Endodermal cell (in vitro differentiated cells): ENCODE data around the gene CYP4F12. TPM values are rescaled to one million over a fixed set of nuclear protein-coding genes. Genes with fewer than 3 reads are reported as not detected.

Source experiments
- DNase-seq: peaks from one replicate; pipeline ENCODE4 v3.0.0-alpha.2; 2017
- H3K27ac ChIP-seq: 2 replicates; pipeline ENCODE4 v1.5.1; 2013; ENCODE audit warnings: mild to moderate bottlenecking, low read depth, low read length, moderate library complexity
- H3K27me3 ChIP-seq: 2 replicates; pipeline ENCODE4 v1.6.1; 2013; ENCODE audit warnings: mild to moderate bottlenecking, low read length, moderate library complexity; ENCODE audit not compliant: insufficient read depth, control insufficient read depth, poor library complexity, severe bottlenecking
- H3K36me3 ChIP-seq: 2 replicates; pipeline ENCODE4 v1.7.0; 2013; ENCODE audit warnings: mild to moderate bottlenecking, low read length, moderate library complexity; ENCODE audit not compliant: control insufficient read depth, insufficient read depth
- H3K4me1 ChIP-seq: one replicate; pipeline ENCODE4 v1.7.0; 2013; ENCODE audit warnings: low read length; ENCODE audit not compliant: control insufficient read depth, insufficient read depth
- H3K4me3 ChIP-seq: 2 replicates; pipeline ENCODE4 v1.5.1; 2013; ENCODE audit warnings: mild to moderate bottlenecking, low read length, moderate library complexity
- H3K9ac ChIP-seq: 2 replicates; pipeline ENCODE4 v1.6.1; 2013; ENCODE audit warnings: mild to moderate bottlenecking, low read length, moderate library complexity; ENCODE audit not compliant: poor library complexity, severe bottlenecking; ENCODE audit errors: extremely low read depth
- H3K9me3 ChIP-seq: 2 replicates; pipeline ENCODE4 v1.6.1; 2013; ENCODE audit warnings: mild to moderate bottlenecking, low read length, moderate library complexity; ENCODE audit not compliant: control insufficient read depth
- H3K27ac Mint-ChIP-seq: 2 replicates; pipeline ENCODE4 v1.8.0; 2020; ENCODE audit warnings: mixed read lengths
- H3K27me3 Mint-ChIP-seq: 2 replicates; pipeline ENCODE4 v1.8.0; 2021; ENCODE audit warnings: mild to moderate bottlenecking, mixed read lengths; ENCODE audit not compliant: insufficient read depth
- H3K36me3 Mint-ChIP-seq: 2 replicates; pipeline ENCODE4 v1.8.0; 2020; ENCODE audit warnings: low read depth, mixed read lengths
- H3K4me1 Mint-ChIP-seq: 2 replicates; pipeline ENCODE4 v1.8.0; 2020; ENCODE audit warnings: mixed read lengths
- H3K4me3 Mint-ChIP-seq: 2 replicates; pipeline ENCODE4 v1.8.0; 2020; ENCODE audit warnings: mild to moderate bottlenecking, moderate library complexity, mixed read lengths
- H3K9me3 Mint-ChIP-seq: 2 replicates; pipeline ENCODE4 v1.8.0; 2020; ENCODE audit warnings: mild to moderate bottlenecking, mixed read lengths
- WGBS, 2 experiments: methylation state at CpG; one replicate each; pipeline versions ENCODE4 v1.1.5 to v1.1.7; 2013; ENCODE audit warnings: missing lambda C conversion rate in 2 of 2, mixed read lengths in 1 of 2; ENCODE audit not compliant: insufficient coverage in 1 of 2, insufficient read length in 1 of 2; 5-methylcytosine and 5-hydroxymethylcytosine counted together
- total RNA-seq, 2 donors: library from RNA; stranded (reverse); fragmentation: NEBNext Ultra II Directional in 1 of 2; extraction: Animal tissue kit (Norgen Biotek cat#: 25700) in 1 of 2; gene quantifications; 2 replicates in 1 of 2; 3 replicates in 1 of 2; pipeline ENCODE4 v1.2.1, GENCODE V29; 2021
- TF ChIP-seq, protein P1 (sequence below): fragments of 200-600 bp; sonication (generic); conservative IDR thresholded peaks from 2 replicates; pipeline ENCODE4 v1.5.0; 2021; ENCODE audit warnings: antibody characterized with exemption, mild to moderate bottlenecking

CYP4F12 gene
- total RNA-seq, 2 donors from 2014 or later = not detected

DNA sequence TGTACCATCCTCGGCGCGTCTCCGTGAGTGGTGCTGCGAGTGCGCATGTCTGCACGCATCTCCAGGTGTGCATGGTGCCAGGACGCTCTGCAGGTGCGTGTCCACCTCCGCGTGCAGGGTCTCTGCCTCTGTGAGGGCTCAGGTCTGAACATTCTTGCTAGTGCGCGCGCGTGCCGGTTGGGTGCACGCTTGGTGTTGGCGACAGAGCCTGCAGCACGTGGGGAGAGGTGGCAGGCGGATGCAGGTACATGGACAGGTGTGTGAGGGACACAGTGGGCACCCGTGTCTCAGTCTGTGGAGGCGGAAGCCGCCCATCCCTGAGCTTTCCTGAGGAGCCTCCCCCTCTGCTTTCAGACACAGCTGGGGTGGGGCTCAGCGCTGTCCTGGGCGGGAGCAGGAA lies 50.1 kb downstream of the CYP4F12 start:
- TF ChIP-seq, protein P1, sequence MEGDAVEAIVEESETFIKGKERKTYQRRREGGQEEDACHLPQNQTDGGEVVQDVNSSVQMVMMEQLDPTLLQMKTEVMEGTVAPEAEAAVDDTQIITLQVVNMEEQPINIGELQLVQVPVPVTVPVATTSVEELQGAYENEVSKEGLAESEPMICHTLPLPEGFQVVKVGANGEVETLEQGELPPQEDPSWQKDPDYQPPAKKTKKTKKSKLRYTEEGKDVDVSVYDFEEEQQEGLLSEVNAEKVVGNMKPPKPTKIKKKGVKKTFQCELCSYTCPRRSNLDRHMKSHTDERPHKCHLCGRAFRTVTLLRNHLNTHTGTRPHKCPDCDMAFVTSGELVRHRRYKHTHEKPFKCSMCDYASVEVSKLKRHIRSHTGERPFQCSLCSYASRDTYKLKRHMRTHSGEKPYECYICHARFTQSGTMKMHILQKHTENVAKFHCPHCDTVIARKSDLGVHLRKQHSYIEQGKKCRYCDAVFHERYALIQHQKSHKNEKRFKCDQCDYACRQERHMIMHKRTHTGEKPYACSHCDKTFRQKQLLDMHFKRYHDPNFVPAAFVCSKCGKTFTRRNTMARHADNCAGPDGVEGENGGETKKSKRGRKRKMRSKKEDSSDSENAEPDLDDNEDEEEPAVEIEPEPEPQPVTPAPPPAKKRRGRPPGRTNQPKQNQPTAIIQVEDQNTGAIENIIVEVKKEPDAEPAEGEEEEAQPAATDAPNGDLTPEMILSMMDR = no peak
- peaks cover 59% of the 10 kb centered on the region for H3K9me3 ChIP-seq
- H3K27me3 ChIP-seq = no peaks in the 10 kb centered on the region
- no peak overlapping the region for H3K4me3 ChIP-seq
- H3K4me1 Mint-ChIP-seq = no peaks in the 10 kb centered on the region
- no peaks in the 10 kb centered on the region for H3K4me1 ChIP-seq
- 80 to 87% methylated on average over 12 to 25 of the region's 25 CpGs for WGBS, 2 experiments
- H3K9me3 Mint-ChIP-seq = peaks cover 90% of the 10 kb centered on the region
- no peaks in the 10 kb centered on the region for H3K27me3 Mint-ChIP-seq
- H3K27ac ChIP-seq = no peak overlapping the region
- no peaks in the 10 kb centered on the region for H3K36me3 Mint-ChIP-seq
- H3K9ac ChIP-seq = no peak overlapping the region
- no peak overlapping the region for H3K4me3 Mint-ChIP-seq
- no peaks in the 10 kb centered on the region for H3K36me3 ChIP-seq
- H3K27ac Mint-ChIP-seq = no peak overlapping the region
- no peak for DNase-seq

DNA sequence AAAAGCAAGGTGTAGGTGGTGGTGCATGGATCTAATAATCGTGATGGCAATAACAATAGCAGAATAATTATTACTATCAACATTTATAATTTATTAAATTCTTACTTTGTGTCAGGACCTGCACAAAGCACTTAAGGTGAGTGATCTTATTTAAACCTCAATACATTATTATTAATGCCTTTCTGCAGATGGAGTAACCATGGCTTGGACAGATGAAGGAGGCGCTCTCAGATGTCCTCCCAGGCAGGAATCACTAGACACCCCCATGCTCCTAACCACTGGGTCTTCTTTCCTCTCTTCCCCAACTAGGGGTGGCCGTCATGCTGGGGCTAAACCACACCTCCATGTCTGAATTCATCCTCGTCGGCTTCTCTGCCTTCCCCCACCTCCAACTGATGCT lies 54.8 kb downstream of the CYP4F12 start, which contains the start of gene OR10H2:
Gene OR10H2 (plus strand): TSS at position 301 of the 400 bp plus-strand sequence. CDS start 20 bp downstream, at position 321.
- Mint-ChIP-seq H3K9me3 (peaks cover 88% of the 10 kb centered on the region), H3K27me3 (no peaks in the 10 kb centered on the region), H3K4me1 (no peaks in the 10 kb centered on the region), H3K36me3 (no peaks in the 10 kb centered on the region), H3K4me3 (no peak within 1 kb of the TSS), H3K27ac (no peak within 1 kb of the TSS)
- Histone ChIP-seq H3K9me3 (peaks cover 59% of the 10 kb centered on the region), H3K4me3 (no peak within 1 kb of the TSS), H3K4me1 (no peaks in the 10 kb centered on the region), H3K27ac (no peak within 1 kb of the TSS), H3K9ac (no peak within 1 kb of the TSS), H3K36me3 (no peaks in the 10 kb centered on the region), H3K27me3 (no peaks in the 10 kb centered on the region)
- DNase-seq = no peak
- TF ChIP-seq, protein P1 = no peak
- 58 to 71% methylated on average over 2 to 4 of the region's 5 CpGs for WGBS, 2 experiments

DNA sequence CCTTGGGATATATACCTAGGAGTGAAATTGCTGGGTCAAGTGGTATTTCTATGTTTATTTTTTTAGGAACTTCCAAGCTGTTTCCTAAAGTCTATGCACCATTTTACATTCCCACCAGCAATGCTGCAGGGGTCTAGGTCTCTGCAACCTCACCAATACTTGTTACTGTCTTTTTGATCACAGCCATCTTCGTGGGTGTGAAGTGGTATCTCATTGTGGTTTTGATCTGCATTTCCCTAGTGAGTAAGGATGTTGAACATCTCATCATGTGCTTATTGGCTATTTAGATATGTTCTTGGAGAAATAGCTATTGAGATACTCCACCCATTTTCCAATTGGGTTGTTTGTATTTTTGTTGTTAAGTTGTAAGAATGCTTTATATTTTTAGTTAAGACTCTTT lies 57.7 kb downstream of the CYP4F12 start:
- no peaks in the 10 kb centered on the region for H3K27me3 ChIP-seq
- H3K4me1 ChIP-seq = no peaks in the 10 kb centered on the region
- peaks cover 95% of the 10 kb centered on the region for H3K9me3 Mint-ChIP-seq
- TF ChIP-seq, protein P1 = no peak
- no peaks in the 10 kb centered on the region for H3K27me3 Mint-ChIP-seq
- no peak overlapping the region for H3K9ac ChIP-seq
- WGBS, 2 experiments = 22% methylated on average over 1 of the region's 1 CpG; no CpG with 5 or more reads in 1 of the 2 experiments
- no peak overlapping the region for H3K4me3 ChIP-seq
- no peak overlapping the region for H3K27ac ChIP-seq
- no peaks in the 10 kb centered on the region for H3K36me3 Mint-ChIP-seq
- H3K4me1 Mint-ChIP-seq = no peaks in the 10 kb centered on the region
- no peaks in the 10 kb centered on the region for H3K36me3 ChIP-seq
- H3K9me3 ChIP-seq = peaks cover 74% of the 10 kb centered on the region
- DNase-seq = no peak
- no peak overlapping the region for H3K27ac Mint-ChIP-seq
- H3K4me3 Mint-ChIP-seq = no peak overlapping the region
